ENCODE measurements around the gene HOMER1. TPM values are rescaled to one million over a fixed set of nuclear protein-coding genes. Genes with fewer than 3 reads are reported as not detected.

HOMER1 gene
- total RNA-seq, 1 donor from 2014 or later = 5.4 TPM

GRCh38 chr5:79499640-79500273 is 14.2 kb downstream of the HOMER1 start:
- intact Hi-C loops (cut with DNase I) = no loop called here
- Histone ChIP-seq H3K9me3 (no peaks in the 10 kb centered on the region), H3K4me3 (no peak overlapping the region), H3K27me3 (no peaks in the 10 kb centered on the region), H3K27ac (no peak overlapping the region), H3K36me3 (no peaks in the 10 kb centered on the region), H3K4me1 (no peaks in the 10 kb centered on the region)
- TF ChIP-seq POLR2A (IDR thresholded peaks at IDR 0.05) (no peak), POLR2AphosphoS5 (IDR thresholded peaks at IDR 0.05; ENCODE audit: insufficient read depth in 1 of 2, low read depth in 1 of 2) (no peak)
- TF ChIP-seq, protein P1, sequence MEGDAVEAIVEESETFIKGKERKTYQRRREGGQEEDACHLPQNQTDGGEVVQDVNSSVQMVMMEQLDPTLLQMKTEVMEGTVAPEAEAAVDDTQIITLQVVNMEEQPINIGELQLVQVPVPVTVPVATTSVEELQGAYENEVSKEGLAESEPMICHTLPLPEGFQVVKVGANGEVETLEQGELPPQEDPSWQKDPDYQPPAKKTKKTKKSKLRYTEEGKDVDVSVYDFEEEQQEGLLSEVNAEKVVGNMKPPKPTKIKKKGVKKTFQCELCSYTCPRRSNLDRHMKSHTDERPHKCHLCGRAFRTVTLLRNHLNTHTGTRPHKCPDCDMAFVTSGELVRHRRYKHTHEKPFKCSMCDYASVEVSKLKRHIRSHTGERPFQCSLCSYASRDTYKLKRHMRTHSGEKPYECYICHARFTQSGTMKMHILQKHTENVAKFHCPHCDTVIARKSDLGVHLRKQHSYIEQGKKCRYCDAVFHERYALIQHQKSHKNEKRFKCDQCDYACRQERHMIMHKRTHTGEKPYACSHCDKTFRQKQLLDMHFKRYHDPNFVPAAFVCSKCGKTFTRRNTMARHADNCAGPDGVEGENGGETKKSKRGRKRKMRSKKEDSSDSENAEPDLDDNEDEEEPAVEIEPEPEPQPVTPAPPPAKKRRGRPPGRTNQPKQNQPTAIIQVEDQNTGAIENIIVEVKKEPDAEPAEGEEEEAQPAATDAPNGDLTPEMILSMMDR (IDR thresholded peaks at IDR 0.05) = no peak
- DNase-seq (ENCODE audit: extremely low spot score in 2 of 2) = no peak

DNA sequence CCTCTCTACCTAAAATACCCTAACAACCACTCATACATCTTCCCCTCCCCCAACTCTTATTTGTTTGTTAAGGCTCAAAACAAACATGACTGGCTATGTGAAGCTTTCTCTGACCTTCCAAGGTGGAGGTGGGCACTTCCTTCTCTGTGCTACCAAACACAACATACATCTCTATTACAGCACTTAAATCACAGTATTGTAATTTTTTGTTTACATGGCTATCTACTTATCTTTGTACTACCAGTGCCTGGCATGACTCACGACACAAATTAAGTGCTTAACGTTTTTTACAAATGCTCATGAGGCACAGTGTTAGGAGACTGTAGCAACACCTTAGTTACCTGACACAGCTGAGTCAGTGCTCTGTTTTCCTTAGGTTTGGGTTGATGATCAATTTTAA is 18.6 kb downstream of the HOMER1 start:
- no peaks in the 10 kb centered on the region for H3K9me3 ChIP-seq
- no peaks in the 10 kb centered on the region for H3K4me1 ChIP-seq
- no peaks in the 10 kb centered on the region for H3K36me3 ChIP-seq
- intact Hi-C loops (cut with DNase I) = no loop called here
- H3K27ac ChIP-seq = no peak overlapping the region
- no peaks in the 10 kb centered on the region for H3K27me3 ChIP-seq
- no peak overlapping the region for H3K4me3 ChIP-seq
- TF ChIP-seq, protein P1 (IDR thresholded peaks at IDR 0.05) = no peak
- no peak for TF ChIP-seq POLR2AphosphoS5 (IDR thresholded peaks at IDR 0.05; ENCODE audit: insufficient read depth in 1 of 2, low read depth in 1 of 2)
- TF ChIP-seq POLR2A (IDR thresholded peaks at IDR 0.05) = no peak
- DNase-seq (ENCODE audit: extremely low spot score in 2 of 2) = no peak

GRCh38 chr5:79493596-79494345 is 20.2 kb downstream of the HOMER1 start:
- H3K9me3 ChIP-seq = no peaks in the 10 kb centered on the region
- H3K36me3 ChIP-seq = no peaks in the 10 kb centered on the region
- no peak overlapping the region for H3K27ac ChIP-seq
- H3K4me3 ChIP-seq = no peak overlapping the region
- H3K4me1 ChIP-seq = no peaks in the 10 kb centered on the region
- H3K27me3 ChIP-seq = no peaks in the 10 kb centered on the region
- DNase-seq (ENCODE audit: extremely low spot score in 2 of 2) = no peak
- intact Hi-C loops (cut with DNase I) = no loop called here
- TF ChIP-seq, protein P1 (IDR thresholded peaks at IDR 0.05) = no peak
- TF ChIP-seq POLR2AphosphoS5 (IDR thresholded peaks at IDR 0.05; ENCODE audit: insufficient read depth in 1 of 2, low read depth in 1 of 2) = no peak

DNA sequence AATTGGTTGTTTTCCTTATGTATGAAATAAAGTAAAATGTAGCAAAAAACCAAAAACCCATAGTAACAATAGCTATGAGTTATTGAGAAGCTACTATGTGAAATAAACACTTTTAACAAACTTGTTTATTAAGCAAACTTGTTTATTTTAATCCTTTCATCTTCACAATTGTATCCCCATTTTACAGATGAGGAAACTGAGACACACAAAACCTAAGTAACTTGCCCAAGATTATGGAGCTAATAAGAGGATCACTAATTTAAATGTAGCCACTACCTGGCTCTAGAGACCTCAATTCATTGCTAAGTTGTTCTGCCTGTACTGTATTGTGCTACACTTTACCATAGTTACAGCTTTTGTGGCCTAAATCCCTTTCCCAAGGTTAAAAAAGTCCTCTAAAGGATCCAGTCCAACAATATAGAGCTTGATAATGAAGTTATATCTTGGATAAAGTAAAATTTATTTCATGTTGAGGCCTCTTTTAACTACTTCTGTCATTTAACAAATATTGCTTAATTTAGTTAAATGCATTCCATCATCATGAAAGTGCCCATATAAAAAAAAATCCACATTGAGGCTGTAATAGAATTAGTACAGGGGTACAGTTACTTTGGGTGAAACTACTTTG is 22.1 kb downstream of the HOMER1 start:
- no peaks in the 10 kb centered on the region for H3K9me3 ChIP-seq
- H3K4me3 ChIP-seq = no peak overlapping the region
- no peaks in the 10 kb centered on the region for H3K27me3 ChIP-seq
- intact Hi-C loops (cut with DNase I) = no loop called here
- no peak for TF ChIP-seq POLR2A (IDR thresholded peaks at IDR 0.05)
- TF ChIP-seq, protein P1 (IDR thresholded peaks at IDR 0.05) = no peak
- no peak for TF ChIP-seq POLR2AphosphoS5 (IDR thresholded peaks at IDR 0.05; ENCODE audit: insufficient read depth in 1 of 2, low read depth in 1 of 2)
- no peaks in the 10 kb centered on the region for H3K4me1 ChIP-seq
- no peak for DNase-seq (ENCODE audit: extremely low spot score in 2 of 2)
- no peak overlapping the region for H3K27ac ChIP-seq
- H3K36me3 ChIP-seq = no peaks in the 10 kb centered on the region

Measured in vagina (tissue), 2 donors.